GM19351 (cell line): ENCODE results near the gene JAZF1.

Experiments used
- ATAC-seq: cut with Tn5 transposase; IDR thresholded peaks from one replicate; pipeline ENCODE4 v1.9.1; 2021; ENCODE audit warnings: mild to moderate bottlenecking, moderate library complexity; ENCODE audit not compliant: unreplicated experiment

The JAZF1 gene

DNA sequence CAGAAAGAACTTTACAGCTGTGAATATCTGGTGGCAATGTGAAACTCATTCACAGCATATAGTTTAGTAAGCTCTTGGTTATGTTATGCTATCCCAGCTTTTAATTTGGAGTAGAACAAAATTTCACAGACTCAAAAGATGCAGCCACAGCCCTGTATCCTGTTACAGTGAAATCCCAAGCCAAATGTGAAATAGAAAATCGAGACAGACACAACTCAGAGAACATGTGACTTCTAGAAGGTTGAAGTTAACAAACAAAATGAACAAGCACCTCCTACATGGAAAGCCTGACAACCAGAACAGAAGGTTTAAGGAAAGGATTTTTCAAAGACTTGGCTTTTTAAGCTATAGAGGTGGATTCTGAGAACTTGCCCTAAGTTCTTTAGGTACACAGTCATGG, 39.6 kb downstream of the JAZF1 start:
- no peak for ATAC-seq

DNA sequence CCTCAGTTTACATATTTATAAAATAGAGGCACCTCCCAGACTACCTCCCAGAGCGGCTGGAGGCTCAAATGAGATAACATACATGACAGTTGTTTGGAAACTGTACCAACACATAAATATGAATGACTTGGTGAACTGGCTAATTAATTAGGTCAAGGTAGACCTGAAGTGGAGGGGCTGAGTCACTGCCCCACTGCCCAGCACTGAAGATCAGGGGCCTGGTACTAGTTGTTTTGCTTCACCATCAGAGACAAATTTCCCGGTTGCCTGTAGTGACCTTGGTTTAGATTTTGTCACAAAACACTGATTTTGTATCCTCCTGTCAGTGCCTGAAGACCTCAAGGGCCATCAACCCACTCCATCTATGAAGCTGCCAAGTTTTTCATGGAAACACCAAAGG, 41.8 kb downstream of the JAZF1 start:
- ATAC-seq, result no peak

GRCh38 chr7:28137463-28137862, 43.1 kb downstream of the JAZF1 start:
- no peak for ATAC-seq

- no peak for ATAC-seq
Measured at GRCh38 chr7:28136885-28137284, 43.7 kb downstream of the JAZF1 start.

- no peak for ATAC-seq
Measured at GRCh38 chr7:28136420-28136819, 44.2 kb downstream of the JAZF1 start.

GRCh38 chr7:28135760-28136159, 44.8 kb downstream of the JAZF1 start:
- ATAC-seq, result no peak

DNA sequence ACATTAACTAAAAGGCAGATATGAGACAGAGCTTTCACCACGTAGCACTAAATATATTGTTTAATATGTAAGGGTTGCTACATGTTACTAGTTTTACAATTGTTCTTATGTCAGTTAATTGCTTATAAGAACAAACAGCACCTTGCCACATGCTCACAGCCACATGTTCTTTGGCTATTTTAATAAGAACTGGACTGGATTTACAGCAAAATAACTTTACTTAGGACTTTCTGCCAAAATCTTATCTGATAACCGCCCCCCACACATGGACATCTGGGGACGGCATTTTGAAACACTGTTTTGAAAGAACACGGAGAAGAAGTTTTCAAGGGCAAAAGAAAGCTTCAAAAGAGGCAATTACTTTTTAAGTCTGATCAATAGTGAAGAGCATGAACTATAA, 45.3 kb downstream of the JAZF1 start:
- no peak for ATAC-seq

- no peak for ATAC-seq
Measured at GRCh38 chr7:28133872-28134271, 46.7 kb downstream of the JAZF1 start.

DNA sequence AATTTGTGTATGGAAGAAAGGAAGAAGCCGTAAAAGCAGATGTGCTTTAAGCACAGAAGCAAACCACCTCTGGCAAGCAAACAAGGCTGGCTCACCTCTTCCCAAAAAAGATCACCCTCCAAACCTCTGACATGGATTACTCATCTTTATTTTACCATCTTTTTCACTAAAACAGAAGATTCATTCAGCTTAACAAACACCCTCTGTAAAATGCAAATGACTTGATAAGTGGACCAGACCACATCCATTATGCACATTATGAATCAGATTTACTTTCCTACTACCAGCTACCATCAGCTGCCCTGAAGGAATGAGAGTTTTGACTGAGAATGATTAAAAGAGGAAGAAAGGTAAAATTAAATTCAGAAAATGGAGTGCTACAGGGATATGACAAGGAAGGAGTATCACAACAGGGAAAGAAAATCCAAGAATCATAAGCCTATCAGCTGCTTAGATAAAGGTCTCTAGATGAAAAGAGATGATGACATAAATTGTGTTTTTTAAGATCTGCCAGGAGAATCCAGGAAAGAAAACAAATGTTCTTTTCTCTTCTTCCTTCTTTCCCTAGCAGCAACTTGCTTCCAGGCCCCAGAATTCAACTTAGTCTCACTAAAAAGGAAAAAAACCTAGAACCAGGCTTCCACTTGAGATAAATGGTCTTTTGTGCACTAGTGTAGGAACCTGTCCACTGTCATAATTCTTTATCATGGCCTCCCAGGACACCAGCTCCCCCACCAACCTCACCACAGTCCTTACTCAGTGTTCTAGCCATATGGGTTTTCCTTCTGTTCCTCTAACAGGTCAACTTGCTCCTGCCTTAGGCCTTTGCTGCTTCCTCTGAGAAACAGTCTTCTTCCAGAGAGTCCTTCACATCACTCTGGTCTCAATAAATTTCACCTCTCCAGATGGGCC, 47.4 kb downstream of the JAZF1 start:
- ATAC-seq, result no peak

- ATAC-seq, result no peak
Measured at GRCh38 chr7:28130277-28130676, 50.3 kb downstream of the JAZF1 start.

GRCh38 chr7:28128608-28129007, 52.0 kb downstream of the JAZF1 start:
- ATAC-seq, result no peak

GRCh38 chr7:28126410-28127041, 54.1 kb downstream of the JAZF1 start:
- ATAC-seq, result no peak

DNA sequence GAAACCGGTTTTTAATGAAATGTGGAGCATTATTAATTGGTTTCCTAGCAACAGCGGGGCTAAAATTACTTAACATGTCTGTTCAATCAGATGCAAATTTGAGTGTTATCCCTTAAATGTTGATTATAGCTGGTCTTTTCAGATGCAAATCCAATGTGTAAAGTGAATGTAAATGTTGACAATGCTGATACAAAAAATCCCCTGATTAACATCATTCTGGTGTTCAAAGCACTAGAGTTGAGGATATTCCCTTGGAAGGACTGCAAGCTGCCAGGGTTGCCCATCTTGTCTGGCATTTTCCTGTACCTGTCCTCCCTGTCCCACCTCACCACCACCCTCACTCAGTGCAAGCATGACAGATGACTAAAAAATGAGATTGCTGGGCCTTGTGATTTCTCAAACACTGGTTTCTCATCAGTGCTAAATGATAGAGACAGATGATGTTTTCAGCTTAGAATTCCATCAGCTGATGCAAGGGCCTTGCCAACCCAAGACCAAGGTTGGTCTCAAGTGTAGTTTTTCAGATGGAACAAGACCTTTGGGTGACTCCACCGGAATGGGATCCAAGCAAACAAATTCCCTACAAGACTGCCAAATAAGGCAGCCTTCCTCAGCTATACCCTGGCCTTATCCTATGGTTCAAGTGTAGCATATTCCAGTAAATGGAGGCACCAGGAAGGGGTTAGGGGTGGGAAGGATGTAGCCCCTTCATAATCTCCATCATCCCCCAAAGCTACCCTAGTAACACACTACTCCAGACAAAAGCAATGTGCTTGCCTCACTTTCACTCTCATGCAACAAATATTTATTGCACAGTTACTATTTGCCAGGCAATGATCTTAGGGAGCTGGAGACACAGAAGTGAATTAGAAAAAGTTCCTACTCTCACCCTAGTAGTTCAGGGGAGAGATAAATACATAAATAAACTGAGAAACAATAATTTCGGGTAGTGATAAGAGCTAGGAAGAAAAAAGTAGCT, 54.9 kb downstream of the JAZF1 start:
- no peak for ATAC-seq

DNA sequence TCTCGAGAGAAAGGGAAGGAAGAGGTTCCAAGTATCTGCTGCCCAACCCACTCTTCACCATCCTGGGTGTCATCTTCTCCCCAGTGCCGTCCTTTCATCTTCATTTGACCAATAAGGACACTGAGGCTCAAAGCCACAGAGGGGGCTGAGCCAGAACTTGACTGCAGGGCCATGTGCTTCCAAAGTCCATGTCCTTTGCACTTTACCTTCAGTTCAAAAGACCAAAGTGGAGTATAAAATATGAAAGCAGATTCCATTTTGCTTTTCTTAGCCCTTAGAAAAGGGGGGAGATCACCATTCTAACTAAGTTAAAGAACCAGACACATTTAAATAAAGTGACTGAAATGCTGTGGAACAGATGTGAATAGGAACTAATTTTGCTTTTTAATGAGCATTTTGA, 56.2 kb downstream of the JAZF1 start:
- ATAC-seq, result no peak

DNA sequence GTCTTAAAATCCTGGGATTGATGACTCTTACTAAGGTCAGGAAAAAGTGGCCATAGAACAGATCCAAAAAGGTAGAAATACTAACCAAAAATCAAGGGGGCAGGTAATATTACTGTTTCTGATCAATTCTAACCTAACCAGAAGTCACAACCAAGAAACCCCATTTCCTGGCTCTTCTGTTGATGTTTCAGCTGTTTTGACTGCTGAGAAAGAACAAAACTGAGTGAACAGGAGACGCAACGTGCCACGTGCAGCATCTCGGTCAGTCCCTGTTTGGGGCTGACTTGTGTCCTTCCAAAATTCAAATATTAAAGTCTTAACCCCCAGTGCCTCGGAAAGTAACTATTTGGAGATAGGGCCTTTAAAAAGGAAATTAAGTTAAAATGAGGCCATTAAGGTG, 56.8 kb downstream of the JAZF1 start:
- ATAC-seq, result no peak

DNA sequence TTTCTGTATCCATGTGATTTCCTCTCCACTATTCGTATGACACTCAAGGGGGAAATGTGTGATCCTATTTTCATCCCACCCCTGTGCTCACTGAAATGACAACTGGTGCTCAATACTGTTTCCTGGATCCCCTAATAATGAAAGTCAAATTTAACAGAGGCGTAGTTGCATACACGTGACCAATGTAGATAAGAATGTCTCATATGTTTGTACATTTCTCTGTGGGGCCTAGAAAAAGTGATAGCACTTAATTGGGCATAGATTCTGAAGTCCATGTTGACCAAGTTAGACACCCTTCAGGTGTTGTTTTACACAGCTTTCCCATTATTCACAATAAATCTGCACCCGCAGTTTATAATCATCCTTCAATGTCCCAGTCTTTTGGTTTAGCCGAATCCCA, 59.1 kb downstream of the JAZF1 start:
- no peak for ATAC-seq

GRCh38 chr7:28116041-28116440, 64.6 kb downstream of the JAZF1 start:
- no peak for ATAC-seq

GRCh38 chr7:28115261-28115660, 65.3 kb downstream of the JAZF1 start:
- no peak for ATAC-seq

DNA sequence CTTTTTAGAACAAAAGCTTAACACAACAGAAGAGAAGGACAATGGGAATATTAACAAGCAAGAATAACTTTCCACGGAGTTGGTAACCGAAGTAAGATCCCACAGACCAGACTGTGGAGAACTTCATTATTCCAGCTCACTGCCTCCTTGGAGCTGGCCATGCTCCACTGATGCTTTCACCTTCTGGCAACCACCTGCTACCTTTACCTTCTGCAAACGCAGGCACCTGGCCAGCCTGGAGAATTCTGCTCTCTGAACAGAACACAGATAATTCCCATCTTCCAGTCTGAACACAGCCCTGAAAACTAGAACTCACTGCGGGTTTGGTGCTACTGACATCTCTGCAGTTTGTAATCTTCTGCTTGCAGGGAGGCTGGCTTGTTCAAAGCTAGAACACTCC, 66.5 kb downstream of the JAZF1 start:
- no peak for ATAC-seq

- ATAC-seq, result no peak
Measured at GRCh38 chr7:28112883-28113540, 67.6 kb downstream of the JAZF1 start.

GRCh38 chr7:28112467-28112866, 68.1 kb downstream of the JAZF1 start:
- no peak for ATAC-seq
